ENCODE results near the gene TSPAN7. TPM values are rescaled to one million over a fixed set of nuclear protein-coding genes. Genes with fewer than 3 reads are reported as not detected.
A peak's percentile ranks its signal among the peaks of the same experiment; 100 is the strongest.

Gene TSPAN7
- not detected for total RNA-seq

- H3K4me3 Mint-ChIP-seq, result peak within 1 kb of the TSS; percentile 65
- H3K9me3 Mint-ChIP-seq (ENCODE audit: low read depth), result no peaks in the 10 kb centered on the region
- peaks cover 23% of the 10 kb centered on the region for H3K27me3 Mint-ChIP-seq
- ATAC-seq, result peak; percentile 95
- peak; percentile 77 for DNase-seq
- CTCF ChIA-PET, result no interaction called here
- H3K4me1 Mint-ChIP-seq, result peaks cover 2% of the 10 kb centered on the region
- no peaks in the 10 kb centered on the region for H3K36me3 Mint-ChIP-seq
- no peak within 1 kb of the TSS for H3K27ac Mint-ChIP-seq
Measured at GRCh38 chrX:38561126-38561868, at the start of gene TSPAN7. Gene TSPAN7, plus strand, starts transcription at chrX:38561542. Its CDS starts 5 bp downstream, at chrX:38561547.

GRCh38 chrX:38513112-38513742 is 48.1 kb upstream of the TSPAN7 start:
- Mint-ChIP-seq H3K4me1 (peaks cover 8% of the 10 kb centered on the region), H3K9me3 (ENCODE audit: low read depth) (no peaks in the 10 kb centered on the region), H3K27me3 (no peaks in the 10 kb centered on the region), H3K27ac (no peak overlapping the region), H3K4me3 (no peak overlapping the region), H3K36me3 (no peaks in the 10 kb centered on the region)
- no peak for ATAC-seq
- CTCF ChIA-PET, result no interaction called here
- no peak for DNase-seq

GRCh38 chrX:38514016-38514854 is 47.1 kb upstream of the TSPAN7 start:
- no peak for ATAC-seq
- no peak for DNase-seq
- H3K27me3 Mint-ChIP-seq, result no peaks in the 10 kb centered on the region
- H3K4me1 Mint-ChIP-seq, result peaks cover 8% of the 10 kb centered on the region
- H3K9me3 Mint-ChIP-seq (ENCODE audit: low read depth), result no peaks in the 10 kb centered on the region
- no peak overlapping the region for H3K27ac Mint-ChIP-seq
- H3K4me3 Mint-ChIP-seq, result no peak overlapping the region
- CTCF ChIA-PET, result no interaction called here
- H3K36me3 Mint-ChIP-seq, result no peaks in the 10 kb centered on the region

DNA sequence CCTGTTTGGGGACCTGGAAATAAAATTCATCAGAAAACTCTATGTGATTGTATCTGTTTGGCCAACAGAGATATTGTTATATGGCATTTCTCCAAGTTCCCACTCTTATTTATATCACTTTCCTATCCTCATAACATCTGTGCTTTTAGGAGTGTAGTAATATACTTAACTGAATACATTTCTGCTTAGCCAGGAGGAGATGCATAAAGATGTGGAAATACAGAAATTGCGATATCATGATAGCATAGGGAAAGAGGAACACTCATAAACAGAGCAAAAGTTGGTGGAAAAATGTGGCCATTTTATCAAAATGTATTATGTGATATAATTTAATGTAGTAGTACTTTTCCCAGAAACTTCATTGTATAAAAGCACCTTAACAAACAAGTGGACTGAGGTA is 46.1 kb upstream of the TSPAN7 start:
- ATAC-seq (no peak), DNase-seq (no peak)
- no peaks in the 10 kb centered on the region for H3K36me3 Mint-ChIP-seq
- CTCF ChIA-PET, result no interaction called here
- H3K9me3 Mint-ChIP-seq (ENCODE audit: low read depth), result no peaks in the 10 kb centered on the region
- no peaks in the 10 kb centered on the region for H3K27me3 Mint-ChIP-seq
- H3K27ac Mint-ChIP-seq, result no peak overlapping the region
- no peak overlapping the region for H3K4me3 Mint-ChIP-seq
- H3K4me1 Mint-ChIP-seq, result peaks cover 8% of the 10 kb centered on the region

DNA sequence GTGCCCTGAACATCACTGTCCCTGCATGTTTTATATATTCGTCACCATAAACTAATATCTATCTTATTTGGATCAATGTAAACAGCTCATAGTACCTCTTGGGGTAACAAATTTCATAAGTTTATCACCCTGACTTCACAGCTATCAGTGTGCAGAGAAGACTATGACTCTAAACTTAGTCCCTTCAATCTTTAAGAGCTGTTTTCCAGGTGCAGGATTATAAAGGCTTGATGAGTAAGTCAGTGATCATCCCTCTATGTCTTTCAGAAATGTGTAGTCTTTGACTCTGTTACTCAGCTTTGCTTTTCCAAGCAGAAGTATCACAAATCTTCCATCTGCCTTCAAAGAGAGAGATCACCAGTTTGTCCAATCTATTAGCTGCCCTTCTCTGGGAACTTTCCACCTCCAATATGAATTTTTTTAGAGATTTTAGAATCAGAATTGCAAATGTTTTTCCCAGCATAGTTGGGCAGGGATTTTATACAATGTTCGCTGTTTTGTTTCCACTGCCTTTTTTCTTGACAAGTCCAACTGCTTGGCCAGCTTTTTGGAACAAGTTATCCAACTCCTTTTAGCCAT is 45.1 kb upstream of the TSPAN7 start:
- no peaks in the 10 kb centered on the region for H3K9me3 Mint-ChIP-seq (ENCODE audit: low read depth)
- no peaks in the 10 kb centered on the region for H3K27me3 Mint-ChIP-seq
- H3K27ac Mint-ChIP-seq, result no peak overlapping the region
- ATAC-seq (no peak), DNase-seq (no peak)
- no peak overlapping the region for H3K4me3 Mint-ChIP-seq
- CTCF ChIA-PET, result no interaction called here
- peaks cover 8% of the 10 kb centered on the region for H3K4me1 Mint-ChIP-seq
- no peaks in the 10 kb centered on the region for H3K36me3 Mint-ChIP-seq

DNA sequence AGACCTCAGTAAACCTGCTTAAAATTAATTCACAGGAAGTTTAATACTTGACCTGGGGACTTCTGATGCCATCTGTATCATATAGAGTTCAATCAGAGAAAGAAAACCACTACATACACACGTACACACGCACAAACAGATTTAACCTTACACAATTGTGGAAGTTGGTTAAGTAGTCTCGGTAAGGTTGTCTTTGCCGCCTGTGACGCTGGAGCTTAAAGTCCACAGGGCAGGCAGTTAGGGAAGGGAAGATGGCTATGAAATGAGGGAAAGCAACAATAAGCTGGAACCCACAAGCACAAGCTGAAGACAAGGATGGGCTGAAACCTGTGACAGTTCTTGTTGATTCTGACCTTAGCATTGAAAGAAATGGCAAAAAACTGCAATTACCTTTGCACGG is 41.7 kb upstream of the TSPAN7 start:
- Mint-ChIP-seq H3K4me3 (no peak overlapping the region), H3K27me3 (no peaks in the 10 kb centered on the region), H3K4me1 (no peaks in the 10 kb centered on the region), H3K9me3 (ENCODE audit: low read depth) (no peaks in the 10 kb centered on the region), H3K27ac (no peak overlapping the region), H3K36me3 (no peaks in the 10 kb centered on the region)
- no peak for ATAC-seq
- CTCF ChIA-PET, result no interaction called here
- DNase-seq, result no peak

GRCh38 chrX:38538134-38538533 is 23.2 kb upstream of the TSPAN7 start:
- H3K9me3 Mint-ChIP-seq (ENCODE audit: low read depth), result no peaks in the 10 kb centered on the region
- H3K4me1 Mint-ChIP-seq, result no peaks in the 10 kb centered on the region
- no peak overlapping the region for H3K27ac Mint-ChIP-seq
- H3K27me3 Mint-ChIP-seq, result no peaks in the 10 kb centered on the region
- ATAC-seq, result no peak
- H3K4me3 Mint-ChIP-seq, result no peak overlapping the region
- CTCF ChIA-PET, result no interaction called here
- DNase-seq, result no peak
- no peaks in the 10 kb centered on the region for H3K36me3 Mint-ChIP-seq

DNA sequence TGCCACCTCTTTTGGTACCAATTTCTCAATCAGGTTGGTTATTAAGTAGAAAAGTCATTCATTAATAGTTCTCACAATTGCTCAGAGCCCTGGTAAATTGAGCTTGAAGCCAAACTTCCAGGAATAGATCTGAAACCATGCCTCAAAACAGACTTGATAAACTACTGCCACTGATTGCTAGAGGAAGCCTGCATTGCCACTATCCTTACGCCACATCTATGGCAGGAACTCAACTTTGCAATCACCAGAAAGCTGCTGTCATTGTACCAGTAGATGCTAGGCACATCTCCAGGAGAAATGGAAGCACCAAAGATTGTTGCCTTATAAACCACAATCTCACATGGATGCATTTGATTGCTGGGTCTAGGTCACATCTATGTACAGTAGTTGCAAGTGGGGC is 21.6 kb upstream of the TSPAN7 start:
- no peak overlapping the region for H3K27ac Mint-ChIP-seq
- H3K4me3 Mint-ChIP-seq, result no peak overlapping the region
- H3K9me3 Mint-ChIP-seq (ENCODE audit: low read depth), result no peaks in the 10 kb centered on the region
- CTCF ChIA-PET, result no interaction called here
- no peaks in the 10 kb centered on the region for H3K36me3 Mint-ChIP-seq
- DNase-seq (no peak), ATAC-seq (no peak)
- no peaks in the 10 kb centered on the region for H3K27me3 Mint-ChIP-seq
- H3K4me1 Mint-ChIP-seq, result no peaks in the 10 kb centered on the region

GRCh38 chrX:38548508-38548907 is 12.8 kb upstream of the TSPAN7 start:
- H3K4me1 Mint-ChIP-seq, result no peaks in the 10 kb centered on the region
- ATAC-seq (no peak), DNase-seq (no peak)
- peaks cover 4% of the 10 kb centered on the region for H3K27me3 Mint-ChIP-seq
- no peak overlapping the region for H3K4me3 Mint-ChIP-seq
- H3K36me3 Mint-ChIP-seq, result no peaks in the 10 kb centered on the region
- no peak overlapping the region for H3K27ac Mint-ChIP-seq
- no peaks in the 10 kb centered on the region for H3K9me3 Mint-ChIP-seq (ENCODE audit: low read depth)
- CTCF ChIA-PET, result no interaction called here

DNA sequence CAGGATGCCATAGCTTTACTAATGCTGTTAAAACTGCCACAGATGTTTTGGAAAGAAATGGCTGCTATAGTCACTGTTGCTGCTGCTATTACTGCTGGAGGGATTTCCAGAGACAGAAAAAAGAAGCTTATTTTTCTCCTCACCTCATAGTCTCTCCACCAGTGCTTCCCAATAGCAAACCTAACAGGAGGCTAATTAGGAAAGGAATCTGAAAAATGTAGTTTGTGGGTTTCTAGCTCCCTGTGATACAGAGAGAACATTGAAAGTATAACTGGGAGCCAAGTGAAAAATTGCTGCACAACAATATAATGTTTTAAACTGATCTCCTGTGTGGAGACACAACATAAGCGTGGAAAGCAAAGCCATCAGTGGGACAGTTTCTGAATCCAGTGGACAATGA is 8.6 kb upstream of the TSPAN7 start:
- DNase-seq, result no peak
- ATAC-seq, result no peak
- no peak overlapping the region for H3K4me3 Mint-ChIP-seq
- H3K27ac Mint-ChIP-seq, result no peak overlapping the region
- CTCF ChIA-PET, result no interaction called here
- H3K27me3 Mint-ChIP-seq, result peaks cover 4% of the 10 kb centered on the region
- no peaks in the 10 kb centered on the region for H3K36me3 Mint-ChIP-seq
- H3K9me3 Mint-ChIP-seq (ENCODE audit: low read depth), result no peaks in the 10 kb centered on the region
- H3K4me1 Mint-ChIP-seq, result no peaks in the 10 kb centered on the region

- H3K4me1 Mint-ChIP-seq, result peaks cover 2% of the 10 kb centered on the region
- CTCF ChIA-PET, result no interaction called here
- H3K27me3 Mint-ChIP-seq, result peaks cover 21% of the 10 kb centered on the region
- no peak for DNase-seq
- H3K9me3 Mint-ChIP-seq (ENCODE audit: low read depth), result no peaks in the 10 kb centered on the region
- no peaks in the 10 kb centered on the region for H3K36me3 Mint-ChIP-seq
- no peak for ATAC-seq
- H3K27ac Mint-ChIP-seq, result no peak overlapping the region
- H3K4me3 Mint-ChIP-seq, result no peak overlapping the region
Measured at GRCh38 chrX:38558686-38559085, 2.7 kb upstream of the TSPAN7 start.

DNA sequence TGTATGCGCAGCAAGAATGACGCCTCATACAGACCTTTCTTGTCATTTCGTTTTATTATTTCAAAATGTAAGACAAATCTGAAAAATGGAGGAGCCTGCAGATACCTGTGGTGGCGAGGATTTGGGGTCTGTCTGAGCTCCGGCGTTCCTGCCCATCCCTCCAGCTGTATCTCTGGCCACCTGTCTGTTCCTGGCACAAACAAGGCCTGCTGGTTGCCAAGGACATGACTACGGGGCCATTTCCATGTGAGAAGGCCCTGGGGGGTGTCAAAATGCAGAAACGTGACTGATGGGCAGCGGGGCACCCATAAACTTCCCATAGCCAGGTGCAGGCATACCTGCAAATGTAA is 591 bp upstream of the TSPAN7 start:
- Mint-ChIP-seq H3K36me3 (no peaks in the 10 kb centered on the region), H3K27me3 (peaks cover 23% of the 10 kb centered on the region), H3K4me3 (peak overlapping the region; percentile 65), H3K4me1 (peaks cover 2% of the 10 kb centered on the region), H3K27ac (no peak overlapping the region), H3K9me3 (ENCODE audit: low read depth) (no peaks in the 10 kb centered on the region)
- no peak for DNase-seq
- ATAC-seq, result no peak
- CTCF ChIA-PET, result no interaction called here

GRCh38 chrX:38561951-38562719 is 793 bp downstream of the TSPAN7 start:
- no peaks in the 10 kb centered on the region for H3K9me3 Mint-ChIP-seq (ENCODE audit: low read depth)
- H3K4me1 Mint-ChIP-seq, result peaks cover 2% of the 10 kb centered on the region
- H3K27ac Mint-ChIP-seq, result no peak overlapping the region
- DNase-seq, result no peak
- CTCF ChIA-PET, result no interaction called here
- ATAC-seq, result no peak
- peaks cover 23% of the 10 kb centered on the region for H3K27me3 Mint-ChIP-seq
- peak overlapping the region; percentile 65 for H3K4me3 Mint-ChIP-seq
- no peaks in the 10 kb centered on the region for H3K36me3 Mint-ChIP-seq

All from activated CD8-positive, alpha-beta memory T cell treated with anti-CD3 and anti-CD28 coated beads, Interleukin-2, amount 10 ng/mL, durations not matched to agents 7 days and 5 days (primary cell).